B cell (primary cell): ENCODE results near the gene BOC.

ENCODE experiments used
- CTCF ChIP-seq: fragments of 200-600 bp; IDR thresholded peaks from one replicate; pipeline ENCODE4 v1.8.0; 2022; ENCODE audit warnings: antibody characterized with exemption, mild to moderate bottlenecking
- EZH2 ChIP-seq: IDR thresholded peaks from 2 replicates; pipeline ENCODE4 v1.6.1; 2012; ENCODE audit warnings: borderline replicate concordance, low read depth, mild to moderate bottlenecking, moderate library complexity, low read length; ENCODE audit not compliant: insufficient read depth, poor library complexity, severe bottlenecking

GRCh38 chr3:113249601-113250000 lies 38.2 kb downstream of the BOC start:
- TF ChIP-seq CTCF (no peak), EZH2 (no peak)
